ENCODE results near the gene MAD1L1.
A peak's percentile ranks its signal among the peaks of the same experiment; 100 is the strongest.

MAD1L1 gene

DNA sequence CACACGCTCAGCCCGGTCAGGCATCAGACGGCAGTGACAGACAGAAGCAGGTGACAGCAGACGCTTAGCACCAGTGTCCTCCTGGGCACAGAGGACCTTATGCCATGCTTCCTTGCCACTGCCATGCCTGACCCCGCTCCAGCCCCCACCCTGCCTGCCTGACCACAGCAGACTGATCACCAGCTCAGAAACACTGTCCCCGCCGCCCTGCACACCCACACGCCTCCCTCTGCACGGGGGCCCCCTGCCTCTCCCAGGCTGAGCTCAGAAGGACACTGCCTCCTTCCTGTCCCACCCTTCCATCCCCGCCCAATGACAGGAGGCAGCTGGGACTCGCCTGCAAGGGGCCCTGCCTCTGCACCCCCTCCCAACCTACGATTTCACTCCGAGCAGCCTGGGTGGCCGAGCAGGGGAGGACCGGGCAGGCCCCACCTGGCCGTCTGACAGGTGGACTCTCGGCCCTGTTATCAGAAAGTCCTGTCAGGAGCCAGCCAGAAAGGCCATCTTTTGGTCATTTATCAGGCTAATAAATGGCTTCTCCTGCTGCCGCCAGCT is 379.2 kb downstream of the MAD1L1 start:
- DNase-seq = peak; percentile 11

DNA sequence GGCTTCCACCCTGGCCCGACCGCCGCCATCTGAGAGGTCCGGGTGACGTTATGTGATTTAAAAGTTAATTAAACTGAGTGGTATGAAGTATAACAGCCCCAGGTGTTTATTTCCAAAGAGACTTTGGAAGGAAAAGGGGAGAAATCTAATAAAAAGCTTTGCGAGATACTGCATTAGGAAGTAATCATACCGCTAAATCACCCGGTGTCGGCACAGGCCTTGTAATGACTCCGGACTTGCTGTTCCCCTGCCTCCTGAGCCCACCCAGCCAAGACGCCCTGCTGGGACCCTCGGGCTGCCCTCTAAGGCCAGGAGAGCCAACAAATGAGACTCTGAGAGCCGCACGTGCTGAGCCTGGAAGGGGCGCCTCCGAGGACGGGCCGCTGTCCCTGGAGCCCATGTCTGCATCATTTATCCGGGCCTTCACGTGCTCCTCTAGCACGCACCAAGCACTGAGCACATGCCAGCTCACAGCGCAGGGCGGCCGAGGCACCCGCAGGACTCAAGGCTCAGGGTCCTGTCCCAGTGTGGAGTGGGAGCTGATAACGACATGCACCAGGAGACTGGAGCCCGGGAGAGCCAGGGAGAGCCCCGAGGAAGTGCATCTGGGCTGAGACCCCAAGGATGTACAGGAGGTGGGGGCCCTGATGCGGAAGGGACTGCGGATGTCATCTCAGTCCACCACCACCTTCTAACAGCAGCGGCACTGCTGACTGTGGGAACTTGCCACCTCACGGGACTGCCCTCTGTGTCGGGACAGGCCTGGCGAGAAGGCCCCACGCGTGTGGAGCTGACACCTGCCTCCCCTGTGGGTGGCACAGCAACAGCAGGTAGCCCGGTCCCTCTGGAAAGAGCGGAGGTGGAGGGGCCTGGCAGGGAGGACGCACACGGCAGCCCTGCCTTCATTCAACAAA is 380.0 kb downstream of the MAD1L1 start:
- DNase-seq = no peak

DNA sequence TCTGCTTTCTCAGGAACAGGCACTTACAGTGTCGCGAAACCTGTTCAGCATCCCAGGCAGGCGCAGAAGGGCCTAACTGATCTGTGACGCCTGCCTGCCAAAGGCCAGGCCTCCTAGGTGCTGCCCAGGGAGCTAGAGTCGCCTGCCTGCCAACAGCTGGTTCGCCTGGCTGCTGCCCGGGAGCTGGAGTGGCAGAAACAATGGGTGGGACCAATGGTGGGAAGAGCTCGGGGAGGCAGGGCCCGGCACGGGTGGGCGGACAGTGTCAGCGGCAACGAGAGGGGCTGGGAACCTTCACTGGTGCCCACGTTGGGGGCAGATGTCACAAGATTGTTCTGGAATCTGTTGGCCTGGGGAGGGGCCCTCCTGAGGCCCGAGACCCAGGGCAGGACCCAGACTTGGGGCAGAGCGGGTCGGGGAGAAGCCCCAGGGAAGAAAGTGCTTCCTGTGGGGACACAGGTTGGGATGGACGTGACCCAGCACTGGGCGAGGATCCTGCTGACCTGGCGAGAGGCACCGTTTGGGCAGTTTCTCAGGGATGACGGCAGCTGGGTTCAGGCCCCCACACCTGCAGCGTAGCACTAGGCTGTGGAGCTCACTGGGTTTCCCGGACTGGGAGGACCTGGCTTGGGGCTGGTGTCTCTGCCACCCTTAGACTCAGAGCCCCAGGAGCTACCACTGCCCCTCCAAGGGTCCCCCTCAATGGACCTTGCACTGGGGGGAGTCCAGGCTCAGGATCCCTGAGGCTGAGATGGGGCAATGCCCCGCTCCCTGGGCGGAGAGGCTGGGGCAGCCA is 380.8 kb downstream of the MAD1L1 start:
- DNase-seq = no peak

DNA sequence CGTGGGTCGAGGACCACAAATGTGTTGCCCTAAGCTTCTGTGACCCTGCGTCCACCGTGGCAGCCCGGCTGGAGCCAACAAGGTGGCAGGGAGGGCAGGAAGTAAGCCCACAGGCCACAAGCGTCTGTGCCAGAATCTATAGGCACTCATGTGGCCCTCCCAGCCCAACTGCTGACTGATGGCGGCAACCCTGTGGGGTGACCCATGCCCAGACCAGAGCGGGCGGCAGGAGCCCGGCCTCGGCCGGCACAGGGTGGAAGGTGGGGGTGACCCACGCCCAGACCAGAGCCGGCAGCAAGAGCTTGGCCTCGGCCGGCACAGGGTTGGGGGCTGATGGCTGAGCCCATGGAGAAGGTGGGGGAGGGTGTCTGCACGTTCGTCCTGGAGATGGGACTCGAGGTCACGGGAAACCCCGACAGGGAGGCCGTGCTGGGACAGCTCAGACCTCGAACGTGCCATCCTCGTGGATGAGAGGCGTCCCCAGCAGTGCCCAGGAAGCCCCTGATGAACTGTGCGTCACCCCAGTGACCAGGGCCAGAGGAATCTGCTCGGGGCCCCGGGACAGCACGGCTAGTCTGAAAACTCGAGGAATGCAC is 381.7 kb downstream of the MAD1L1 start:
- DNase-seq = no peak

DNA sequence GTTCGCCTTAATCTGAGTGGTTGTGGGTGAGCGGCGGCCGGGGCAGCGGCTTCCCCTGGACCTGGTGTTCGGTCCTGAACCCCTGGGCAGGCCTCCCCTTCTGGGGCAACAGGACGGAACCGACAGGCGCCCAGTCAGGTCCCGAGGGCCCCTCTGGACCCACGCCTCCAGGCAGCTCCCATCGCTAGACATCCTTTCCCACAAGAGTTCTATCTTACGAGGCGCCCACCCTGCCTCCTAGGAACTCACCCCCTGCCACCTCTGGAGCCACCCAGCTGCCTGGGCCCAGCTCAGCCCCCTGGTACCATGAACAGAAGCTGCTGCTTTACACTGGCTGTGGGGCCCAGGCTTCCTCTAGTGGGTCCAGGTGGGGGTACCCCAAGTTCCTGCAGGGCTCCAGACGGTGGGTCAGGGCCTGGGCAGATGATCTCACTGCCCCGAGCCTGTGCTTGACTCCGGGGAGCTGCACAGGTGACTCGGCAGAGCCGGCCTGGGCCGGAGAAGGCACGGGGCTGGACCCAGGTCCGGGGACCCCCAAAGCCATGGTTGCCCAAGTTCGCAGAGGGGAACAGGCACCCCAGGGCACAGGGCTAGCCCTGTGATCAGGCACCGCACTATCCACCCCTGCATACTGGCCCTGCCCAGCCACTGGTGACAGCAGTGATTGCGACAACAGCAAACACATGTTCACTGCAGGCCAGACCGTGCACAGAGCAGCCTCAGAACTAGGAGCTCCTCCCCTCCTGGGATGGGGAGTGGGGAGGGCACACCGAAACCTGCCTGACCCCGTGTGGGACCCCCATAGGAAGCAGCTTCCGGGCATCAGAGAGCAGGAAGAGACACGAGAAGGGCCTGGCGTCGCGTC is 382.4 kb downstream of the MAD1L1 start:
- no peak for DNase-seq

DNA sequence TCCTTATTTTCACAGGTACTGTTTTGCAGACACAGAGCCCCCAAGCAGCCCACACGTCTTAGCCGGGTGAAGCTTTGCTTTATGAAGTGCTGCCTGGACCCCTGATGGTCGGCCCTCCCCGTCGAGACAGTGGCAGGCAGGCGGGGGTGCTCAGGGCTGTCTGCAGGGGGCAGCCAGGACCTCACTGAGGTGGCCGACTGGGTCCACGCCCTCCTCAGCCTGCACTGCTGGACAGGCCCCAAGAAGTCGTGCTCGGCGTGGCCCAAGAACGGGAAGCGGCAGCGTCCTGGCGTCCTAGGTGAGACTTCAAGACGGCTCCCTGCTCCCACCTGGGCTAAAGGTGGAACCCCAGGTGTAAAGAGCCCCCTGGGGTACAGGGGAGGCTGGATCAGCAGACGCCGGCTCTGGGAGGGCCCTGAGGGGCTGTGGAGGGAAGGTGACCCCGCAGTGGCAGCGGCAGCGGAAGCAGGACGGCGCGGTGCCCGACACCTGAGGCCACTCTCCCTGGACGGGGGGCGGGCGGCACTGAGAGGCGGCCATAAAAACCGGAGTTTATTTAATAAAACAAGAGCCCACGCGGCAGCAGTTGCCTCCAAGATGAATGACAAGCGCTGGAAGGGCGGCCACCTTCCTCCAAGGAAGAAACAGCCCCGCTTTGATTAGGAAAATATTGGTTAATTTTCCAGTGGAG is 383.2 kb downstream of the MAD1L1 start:
- DNase-seq = no peak

DNA sequence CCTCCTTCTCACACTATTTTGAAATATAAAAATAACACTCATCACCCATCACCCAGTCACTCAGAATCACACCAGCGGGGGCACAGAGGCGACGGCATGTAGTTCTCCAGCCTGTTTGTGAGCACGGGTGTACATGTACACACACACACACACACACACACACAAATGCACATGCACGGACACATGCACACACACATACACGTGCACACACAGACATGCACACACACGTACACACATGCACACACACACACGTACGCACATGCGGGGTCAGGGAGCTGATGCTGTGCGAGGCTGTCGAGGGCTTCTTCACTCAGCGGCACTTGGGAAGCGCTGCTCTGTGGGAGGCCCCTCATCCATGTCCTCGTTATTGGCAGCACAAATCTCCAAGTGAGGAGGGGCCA is 383.8 kb downstream of the MAD1L1 start:
- no peak for DNase-seq

DNA sequence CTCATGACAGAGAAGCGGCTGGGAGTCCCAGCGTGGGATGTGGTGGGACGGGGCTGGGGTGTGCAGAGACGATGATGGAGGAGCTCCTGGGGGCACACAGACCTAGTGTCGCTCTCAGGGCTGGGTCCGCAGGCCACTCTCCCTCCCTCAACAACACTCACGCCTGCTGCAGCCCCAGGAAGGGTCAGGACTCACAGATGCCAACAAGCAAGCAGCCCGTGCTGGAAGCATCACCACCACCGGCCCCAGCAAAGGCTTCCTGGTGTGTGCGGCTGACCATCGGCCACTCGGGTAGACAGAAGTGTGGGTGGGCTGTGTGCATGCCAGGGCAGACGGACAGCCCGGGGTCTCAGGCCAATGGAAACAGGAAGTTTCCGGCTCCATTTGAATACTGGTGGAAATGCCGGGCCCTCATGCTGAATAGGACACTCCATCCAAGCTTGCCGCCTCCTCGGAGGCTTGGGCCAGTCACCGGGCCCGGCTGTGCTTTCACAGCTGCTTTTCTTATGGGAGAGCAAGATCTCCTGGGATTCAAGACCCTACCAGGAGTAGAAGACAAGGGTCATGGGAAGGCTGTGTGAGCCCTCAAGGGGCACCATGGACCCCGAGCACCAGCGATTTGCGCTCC is 384.6 kb downstream of the MAD1L1 start:
- DNase-seq = no peak

DNA sequence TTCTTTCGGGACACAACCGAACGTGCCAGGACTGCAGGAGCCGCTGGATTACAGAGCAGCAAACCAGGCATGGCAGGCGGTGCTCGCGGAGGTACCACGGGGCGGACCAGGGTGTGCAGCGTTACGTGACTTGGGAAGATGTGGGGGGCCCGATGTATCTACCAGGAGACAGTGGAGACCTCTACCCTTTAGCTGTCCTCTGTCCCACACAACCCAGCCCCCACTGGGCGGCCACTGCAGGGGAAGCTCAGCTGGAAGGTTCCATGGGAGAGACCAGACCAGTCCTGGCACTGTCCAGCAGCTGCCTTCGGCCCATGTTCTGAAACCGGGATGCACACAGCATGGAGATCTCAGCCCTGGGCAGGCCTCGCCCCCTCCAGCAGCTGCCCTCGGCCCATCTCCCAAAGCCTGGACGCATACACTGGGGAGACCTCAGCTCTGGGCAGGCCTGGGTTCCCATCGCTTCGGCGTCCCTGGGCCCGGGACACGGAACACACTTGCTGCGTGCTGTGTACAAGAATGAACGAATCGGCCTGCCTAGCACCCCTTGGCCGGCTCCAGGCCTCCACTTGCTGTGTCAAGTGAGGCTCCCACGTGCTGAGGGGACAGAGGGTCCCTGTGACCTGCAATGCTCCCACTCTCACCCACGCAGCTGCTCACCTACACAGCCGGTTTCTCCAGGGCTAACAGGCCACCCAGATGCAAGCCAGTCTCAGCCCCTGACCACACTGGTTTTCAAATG is 385.3 kb downstream of the MAD1L1 start:
- DNase-seq = no peak

DNA sequence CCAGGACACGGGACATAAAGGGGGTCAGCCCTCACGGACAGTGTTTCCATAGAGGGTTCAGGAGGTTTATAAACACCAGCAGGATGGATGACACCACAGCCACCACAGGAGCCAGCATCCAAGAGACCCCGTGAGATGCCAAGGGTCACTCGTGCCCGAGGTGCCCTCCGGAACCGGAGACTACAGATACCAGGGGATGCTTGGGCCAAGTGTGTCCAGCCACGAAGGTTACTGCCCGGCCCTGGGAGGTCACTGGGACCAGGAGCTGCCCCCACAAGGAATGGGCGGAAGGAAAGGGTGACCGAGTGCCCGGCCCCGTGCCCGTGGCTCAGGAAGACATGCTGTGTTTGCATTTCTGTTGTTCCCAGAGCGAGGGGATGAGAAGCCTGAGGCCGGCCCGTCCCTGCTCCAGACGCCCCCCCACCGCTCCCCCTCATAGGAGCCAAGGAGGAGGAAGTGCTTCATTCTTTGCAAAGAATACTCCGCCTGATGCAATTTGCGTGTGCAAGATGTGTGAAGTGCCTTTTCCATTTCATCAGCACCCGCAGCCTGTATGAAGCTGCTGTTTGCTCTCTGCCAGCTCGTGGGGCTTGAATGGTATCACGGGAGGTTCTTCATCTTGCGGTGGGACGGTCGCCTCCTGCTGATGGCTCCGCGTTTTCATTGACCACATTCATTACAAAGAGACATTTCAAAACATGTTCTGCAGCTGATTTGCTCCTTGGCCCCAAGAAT is 386.2 kb downstream of the MAD1L1 start:
- no peak for DNase-seq

DNA sequence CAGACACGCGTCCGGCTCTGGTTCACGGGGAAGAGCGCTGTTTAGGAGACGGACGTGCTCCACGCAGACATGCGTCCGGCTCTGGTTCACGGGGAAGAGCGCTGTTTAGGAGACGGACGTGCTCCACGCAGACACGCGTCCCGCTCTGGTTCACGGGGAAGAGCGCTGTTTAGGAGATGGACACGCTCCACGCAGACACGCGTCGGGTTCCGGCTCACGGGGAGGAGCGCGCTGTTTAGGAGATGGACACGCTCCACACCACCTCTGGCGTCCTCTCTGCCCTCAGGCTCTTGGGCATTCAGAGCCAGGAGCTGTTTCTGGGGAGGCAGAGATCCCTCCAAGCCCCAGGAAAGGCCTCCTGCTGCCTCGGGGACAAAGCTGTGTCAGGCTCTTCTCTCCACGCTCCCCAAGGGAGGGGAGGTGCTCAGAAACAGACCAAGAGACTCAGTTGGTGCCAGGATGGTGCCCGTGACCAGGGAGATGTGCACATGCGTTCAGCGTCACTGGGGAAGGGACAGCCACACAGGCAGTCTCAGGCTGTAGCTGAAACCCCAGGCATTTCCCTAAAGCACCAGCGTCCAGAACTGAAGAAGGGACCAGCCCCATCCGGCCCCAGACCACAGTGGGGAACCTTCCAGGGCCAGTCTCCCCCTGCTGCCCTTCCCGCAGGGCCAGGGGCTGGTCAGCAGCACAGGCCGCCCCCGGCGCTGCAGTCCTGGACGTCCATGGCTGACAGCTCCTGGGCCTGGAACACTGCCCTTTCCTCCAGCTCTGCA is 387.0 kb downstream of the MAD1L1 start:
- no peak for DNase-seq

DNA sequence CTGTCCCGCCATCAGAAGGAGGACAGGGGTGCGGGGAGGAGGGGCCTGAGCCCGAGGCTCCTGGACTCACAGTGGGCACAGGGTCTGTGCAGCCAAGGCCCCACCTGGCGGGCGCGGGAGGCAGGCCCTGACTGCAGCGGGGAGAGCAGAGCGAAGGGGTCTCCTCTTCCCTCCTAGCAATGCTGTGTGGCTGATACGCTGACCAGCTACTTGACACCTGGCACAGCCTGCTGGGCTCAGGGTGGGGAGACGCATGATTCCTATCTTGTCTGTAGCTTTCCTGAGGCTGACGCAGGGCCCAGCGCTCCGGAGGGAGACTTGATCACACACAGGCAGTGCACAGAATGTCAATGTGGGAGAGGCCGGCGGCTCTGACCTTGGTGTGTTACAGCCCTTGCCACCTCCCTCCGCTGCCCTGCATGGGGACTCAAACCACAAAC is 387.8 kb downstream of the MAD1L1 start:
- DNase-seq = no peak

DNA sequence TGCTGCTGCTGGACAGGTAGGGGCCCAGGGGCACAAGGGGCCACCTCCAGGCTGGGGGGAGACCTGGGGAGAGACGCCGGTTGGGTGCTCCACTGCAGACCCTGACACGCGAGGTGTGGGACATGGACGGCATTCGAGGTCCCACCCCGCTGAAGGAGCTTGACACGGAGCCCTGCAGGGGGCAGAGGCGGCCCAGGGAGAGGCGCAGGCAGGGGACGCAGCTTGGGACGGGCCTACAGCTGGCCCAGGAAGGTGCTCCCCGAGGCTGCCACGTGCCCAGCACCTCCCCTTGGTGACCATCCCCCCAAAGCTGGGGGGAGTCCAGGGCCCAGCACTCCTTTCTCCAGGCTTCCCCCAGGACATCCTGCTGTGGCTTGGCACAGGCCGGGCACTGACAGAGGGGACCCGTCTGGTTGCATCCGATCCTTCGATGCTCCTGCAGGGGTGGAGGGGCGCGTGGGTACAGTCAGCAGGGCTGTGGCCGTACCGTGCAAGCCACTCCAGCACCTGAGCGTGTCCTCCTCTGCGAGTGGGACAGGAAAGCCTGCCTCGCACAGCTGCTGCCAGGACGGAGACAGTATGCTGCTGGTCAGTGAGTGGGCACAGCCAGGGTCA is 388.3 kb downstream of the MAD1L1 start:
- no peak for DNase-seq

DNA sequence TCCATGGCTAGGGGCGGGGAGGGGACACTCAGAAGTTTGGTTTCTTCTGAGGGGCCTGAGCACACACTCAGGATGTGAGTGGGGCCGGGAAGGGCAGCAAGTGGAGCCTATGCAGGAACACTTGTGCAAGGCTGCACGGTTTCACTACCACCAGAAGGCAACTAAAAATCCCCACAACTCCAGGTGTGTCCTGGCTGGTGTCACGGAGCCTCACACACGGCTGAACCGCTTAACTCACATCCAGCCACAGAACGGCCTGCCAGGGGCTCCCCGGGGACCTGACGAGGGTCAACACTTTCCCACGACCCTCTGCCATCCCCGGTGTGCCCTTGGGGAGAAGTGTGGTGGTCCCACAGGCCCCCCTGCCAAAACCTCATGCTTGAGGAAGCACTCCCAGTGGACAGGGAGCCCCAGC is 388.8 kb downstream of the MAD1L1 start:
- DNase-seq = no peak

DNA sequence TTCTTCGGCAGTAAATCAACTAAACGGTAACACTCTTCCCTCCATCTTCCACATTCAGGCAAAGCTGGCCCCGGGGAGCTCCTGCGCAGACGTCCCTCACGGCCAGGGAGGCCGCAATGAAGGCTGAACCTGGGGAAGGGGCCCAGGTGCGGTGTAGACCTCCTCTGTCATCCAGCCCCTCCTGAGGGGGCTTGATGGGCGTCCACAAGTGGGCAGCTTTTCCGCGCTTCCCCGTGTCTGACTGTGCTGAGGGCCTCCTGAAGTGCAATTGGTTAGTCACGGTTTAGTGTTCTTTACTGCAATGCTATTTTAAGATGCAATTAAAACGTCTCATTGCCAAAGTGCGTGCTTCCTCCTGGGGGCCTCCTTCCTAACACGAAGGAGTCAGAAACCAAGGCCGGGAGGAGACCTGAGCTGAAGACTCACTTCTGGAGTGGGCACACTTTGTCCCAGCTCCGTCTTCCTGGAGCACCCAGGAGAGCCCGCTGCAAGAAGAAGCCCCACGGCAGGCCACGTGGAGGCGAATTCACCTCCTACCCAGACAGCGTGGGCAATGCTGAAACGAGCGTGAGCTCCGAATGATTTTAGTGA is 389.4 kb downstream of the MAD1L1 start:
- no peak for DNase-seq

DNA sequence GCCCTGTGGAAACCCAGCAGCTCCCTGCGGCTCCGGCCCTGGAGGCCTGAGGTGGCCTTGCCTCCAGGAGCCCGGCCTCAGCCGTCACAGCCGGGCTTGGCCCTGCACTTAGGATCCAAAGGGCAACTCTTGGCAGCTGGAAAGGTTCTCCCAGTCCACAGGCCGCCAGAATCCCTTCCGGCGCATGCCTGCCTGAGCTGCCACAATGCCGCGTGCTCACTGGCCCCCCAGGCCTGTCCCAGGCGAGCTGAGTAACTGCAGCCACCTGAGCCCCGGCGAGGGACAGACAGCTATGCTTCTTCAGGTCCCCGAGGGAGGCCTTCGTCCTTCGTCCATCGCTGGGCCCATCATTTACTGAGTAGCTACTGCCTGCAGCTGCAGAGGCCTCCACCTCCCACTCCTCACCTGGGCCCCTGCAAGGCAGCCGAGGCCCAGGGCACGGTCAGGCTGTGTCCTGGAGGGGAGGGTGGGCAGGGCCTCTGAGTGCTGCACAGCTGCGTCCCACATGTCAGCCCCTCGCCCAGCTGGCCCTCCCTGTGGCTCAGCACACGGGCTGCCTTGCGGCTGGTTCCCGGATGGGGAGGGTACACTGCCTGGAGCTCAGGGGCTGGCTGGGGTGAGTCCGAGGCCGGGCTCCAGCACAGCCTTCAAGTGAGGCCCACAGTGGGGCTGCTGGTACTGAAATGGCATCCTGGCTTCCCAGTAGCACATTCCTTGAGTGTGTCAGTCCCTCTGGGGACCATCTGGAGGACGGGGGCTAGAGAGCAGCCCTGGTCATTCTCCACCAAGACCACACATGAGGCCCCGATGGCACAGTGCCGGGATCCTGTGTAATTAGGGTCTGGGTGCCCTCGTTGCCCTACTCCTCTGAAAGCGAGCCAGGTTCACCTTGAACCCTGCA is 390.2 kb downstream of the MAD1L1 start:
- DNase-seq = no peak

All from activated T-cell treated with anti-CD3 and anti-CD28 coated beads, Interleukin-2, amount 50 U/mL, for 1 hour (primary cell).